BE2C (cell line): ENCODE data around the gene CRELD1.

Experiments
- DNase-seq: peaks from one replicate; pipeline ENCODE4 v3.0.0-alpha.2; 2020
- H3K27me3 ChIP-seq: fragments of 250-450 bp; sonication (Bioruptor Pico); 2 replicates; pipeline ENCODE4 v1.5.1; 2020; ENCODE audit warnings: mild to moderate bottlenecking
- H3K36me3 ChIP-seq: fragments of 250-450 bp; sonication (Bioruptor Pico); 2 replicates; pipeline ENCODE4 v1.5.1; 2020; ENCODE audit warnings: mild to moderate bottlenecking
- H3K4me1 ChIP-seq: fragments of 250-450 bp; sonication (Bioruptor Pico); 2 replicates; pipeline ENCODE4 v1.5.1; 2020
- H3K4me3 ChIP-seq: 2 replicates; pipeline ENCODE4 v1.5.1; 2011; ENCODE audit warnings: low read depth, low read length
- H3K9me3 ChIP-seq: fragments of 250-450 bp; sonication (Bioruptor Pico); 2 replicates; pipeline ENCODE4 v1.5.1; 2020
- CTCF ChIP-seq: IDR thresholded peaks from 2 replicates; pipeline ENCODE4 v1.5.1; 2012; ENCODE audit warnings: mild to moderate bottlenecking, low read depth, low read length

CRELD1 gene

GRCh38 chr3:9955611-9956352 is 22.1 kb downstream of the CRELD1 start:
- Histone ChIP-seq H3K4me1 (peaks cover 4% of the 10 kb centered on the region; the same call in 1 of the 2 replicates), H3K27me3 (no peaks in the 10 kb centered on the region), H3K36me3 (no peaks in the 10 kb centered on the region), H3K4me3 (no peak overlapping the region), H3K9me3 (no peaks in the 10 kb centered on the region)
- no peak for TF ChIP-seq CTCF
- no peak for DNase-seq

GRCh38 chr3:9957214-9957613 is 23.6 kb downstream of the CRELD1 start:
- H3K4me1 ChIP-seq: peaks cover 4% of the 10 kb centered on the region; the same call in 1 of the 2 replicates
- no peaks in the 10 kb centered on the region for H3K9me3 ChIP-seq
- TF ChIP-seq CTCF: no peak
- H3K36me3 ChIP-seq: no peaks in the 10 kb centered on the region
- H3K4me3 ChIP-seq: no peak overlapping the region
- DNase-seq: no peak
- no peaks in the 10 kb centered on the region for H3K27me3 ChIP-seq

GRCh38 chr3:9965200-9965875 is 31.7 kb downstream of the CRELD1 start:
- DNase-seq: no peak
- H3K4me3 ChIP-seq: no peak overlapping the region
- H3K9me3 ChIP-seq: no peaks in the 10 kb centered on the region
- no peaks in the 10 kb centered on the region for H3K36me3 ChIP-seq
- no peaks in the 10 kb centered on the region for H3K27me3 ChIP-seq
- TF ChIP-seq CTCF: no peak
- no peaks in the 10 kb centered on the region for H3K4me1 ChIP-seq

GRCh38 chr3:9966841-9967240 is 33.2 kb downstream of the CRELD1 start:
- DNase-seq: no peak
- no peaks in the 10 kb centered on the region for H3K36me3 ChIP-seq
- H3K4me3 ChIP-seq: no peak overlapping the region
- H3K9me3 ChIP-seq: no peaks in the 10 kb centered on the region
- no peaks in the 10 kb centered on the region for H3K4me1 ChIP-seq
- TF ChIP-seq CTCF: no peak
- H3K27me3 ChIP-seq: no peaks in the 10 kb centered on the region

GRCh38 chr3:9969632-9970019 is 36.0 kb downstream of the CRELD1 start:
- H3K9me3 ChIP-seq: no peaks in the 10 kb centered on the region
- no peaks in the 10 kb centered on the region for H3K36me3 ChIP-seq
- H3K4me1 ChIP-seq: no peaks in the 10 kb centered on the region

More at GRCh38 chr3:9969632-9970019, 36.0 kb downstream of the CRELD1 start:
- H3K27me3 ChIP-seq: no peaks in the 10 kb centered on the region
- DNase-seq: no peak
- no peak overlapping the region for H3K4me3 ChIP-seq
- TF ChIP-seq CTCF: no peak
